Measurements from ENCODE around the gene AP1G1. TPM values are rescaled to one million over a fixed set of nuclear protein-coding genes. Genes with fewer than 3 reads are reported as not detected.
A peak's percentile ranks its signal among the peaks of the same experiment; 100 is the strongest.
"Not testable (repeated sequence)": the region's sequence is repeated elsewhere in the genome, so short reads cannot be mapped to it uniquely, and the experiment has no call there.

Gene AP1G1

DNA sequence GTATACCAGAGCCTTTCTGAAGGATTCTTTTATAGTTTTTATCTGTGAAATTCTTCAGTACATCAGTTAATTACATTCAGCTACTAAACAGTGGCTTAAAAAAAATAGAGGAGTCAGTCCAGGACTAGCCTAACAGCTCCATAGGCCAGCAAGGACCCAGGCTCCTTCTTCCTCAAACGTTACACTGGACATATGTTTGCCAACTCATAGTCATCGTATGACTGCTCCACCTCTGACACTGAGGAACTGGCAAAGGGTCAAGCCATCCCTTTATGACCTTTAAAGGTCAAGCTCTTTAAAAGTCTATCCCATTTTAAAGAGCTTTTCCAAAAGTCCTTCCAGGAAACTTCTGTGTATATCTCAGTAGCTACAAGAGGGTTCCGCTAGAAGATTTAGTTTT, 120.8 kb downstream of the AP1G1 start:
- no peaks in the 10 kb centered on the region for H3K4me1 ChIP-seq (ENCODE audit: control insufficient read depth, insufficient read depth, low read length)
- H3K36me3 ChIP-seq (ENCODE audit: insufficient read depth, low read length), result peaks cover 40% of the 10 kb centered on the region
- H3K4me3 ChIP-seq (ENCODE audit: low read length), result no peak overlapping the region
- no peak overlapping the region for H3K4me2 ChIP-seq (ENCODE audit: low read length)
- no peak overlapping the region for H3K9ac ChIP-seq (ENCODE audit: low read depth, low read length)
- no peaks in the 10 kb centered on the region for H3K27me3 ChIP-seq (ENCODE audit: control insufficient read depth, insufficient read depth, low read length)
- H3K9me3 ChIP-seq (replicated peaks; ENCODE audit: low read length), result no peaks in the 10 kb centered on the region

- H3K9me3 ChIP-seq (replicated peaks; ENCODE audit: low read length); H3K4me3 ChIP-seq (ENCODE audit: low read length); H3K27me3 ChIP-seq (ENCODE audit: control insufficient read depth, insufficient read depth, low read length); H3K9ac ChIP-seq (ENCODE audit: low read depth, low read length); H3K4me2 ChIP-seq (ENCODE audit: low read length); H3K4me1 ChIP-seq (ENCODE audit: control insufficient read depth, insufficient read depth, low read length): not testable (repeated sequence)
- peaks cover 45% of the 10 kb centered on the region for H3K36me3 ChIP-seq (ENCODE audit: insufficient read depth, low read length)
Measured at GRCh38 chr16:71684280-71684679, 124.4 kb downstream of the AP1G1 start.

- Histone ChIP-seq H3K4me2 (ENCODE audit: low read length) (no peak overlapping the region), H3K4me1 (ENCODE audit: control insufficient read depth, insufficient read depth, low read length) (no peaks in the 10 kb centered on the region), H3K27me3 (ENCODE audit: control insufficient read depth, insufficient read depth, low read length) (no peaks in the 10 kb centered on the region), H3K9me3 (replicated peaks; ENCODE audit: low read length) (no peaks in the 10 kb centered on the region), H3K36me3 (ENCODE audit: insufficient read depth, low read length) (peaks cover 34% of the 10 kb centered on the region), H3K9ac (ENCODE audit: low read depth, low read length) (no peak overlapping the region), H3K4me3 (ENCODE audit: low read length) (no peak overlapping the region)
Measured at GRCh38 chr16:71681360-71681759, 127.3 kb downstream of the AP1G1 start.

Small RNA genes lying within 50 kb of the gene (small RNA-seq; reads per million reads assigned to genes)
- gene AC010653.3 (not detected), gene SNORA70D (not detected), gene SNORD71 (1,425 reads per million, percentile 99 among the genes with 10 or more reads in this experiment)

All from skeletal muscle satellite cell (primary cell).